SH-SY5Y (cell line): Measurements from ENCODE around the gene DIRAS1.

ENCODE experiments used
- GATA2 ChIP-seq: IDR thresholded peaks from 2 replicates; pipeline ENCODE4 v1.6.1; 2011; ENCODE audit warnings: mild to moderate bottlenecking, low read depth, low read length
- GATA3 ChIP-seq: IDR thresholded peaks from 2 replicates; pipeline ENCODE4 v1.6.1; 2011; ENCODE audit warnings: low read depth, mild to moderate bottlenecking, low read length, moderate library complexity

DNA sequence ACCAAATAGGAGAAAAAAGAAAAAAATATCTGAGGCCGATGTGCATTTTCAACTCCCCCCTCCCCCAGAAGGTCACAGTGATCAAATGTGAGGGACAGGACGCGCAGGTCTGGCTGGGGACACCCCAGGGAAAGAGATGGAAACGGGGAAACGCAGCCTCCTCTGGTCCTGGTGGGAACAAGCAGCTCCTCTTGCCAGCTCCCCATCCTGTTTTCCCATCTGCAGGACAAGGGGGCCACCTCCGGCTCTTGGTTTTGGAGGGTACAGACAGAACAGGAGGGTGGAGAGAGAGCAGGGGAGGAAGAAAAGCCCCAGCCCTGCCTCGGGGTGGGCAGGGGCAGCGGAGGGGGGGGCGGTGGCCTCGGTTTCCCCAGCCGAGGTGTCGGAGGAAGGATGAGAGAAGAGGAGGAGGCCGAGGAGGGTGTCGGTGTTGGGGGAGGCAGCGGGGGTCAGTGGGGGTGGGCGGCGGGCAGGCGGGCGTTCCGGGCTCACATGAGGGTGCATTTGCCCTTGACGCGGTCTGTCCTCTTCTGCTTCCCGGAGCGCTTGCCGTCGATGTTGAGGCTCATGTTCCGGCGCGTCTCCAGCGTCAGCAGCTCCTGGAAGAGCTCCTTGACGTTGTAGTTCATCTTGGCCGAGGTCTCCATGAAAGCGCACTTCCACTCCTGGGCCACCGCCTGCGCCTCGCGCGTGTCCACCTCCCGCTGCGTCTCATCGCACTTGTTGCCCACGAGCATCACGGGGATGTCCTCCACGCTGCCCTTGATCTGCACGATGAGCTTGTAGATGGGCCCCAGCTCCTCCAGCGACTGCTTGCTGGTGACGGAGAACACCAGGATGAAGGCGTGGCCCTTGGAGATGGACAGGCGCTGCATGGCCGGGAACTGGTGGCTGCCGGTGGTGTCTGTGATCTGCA, 4.2 kb downstream of the DIRAS1 start:
- no peak for TF ChIP-seq GATA3
- TF ChIP-seq GATA2, result no peak
